BLaER1 treated with 17β-estradiol and CSF1 and Interleukin-3, amounts not matched to agents 10 nM and 100 nM (cell line): ENCODE data around the gene AFF3.

Experiments
- H3K27ac ChIP-seq, 11 experiments: shearing (Covaris generic); formaldehyde crosslinking; 2 replicates each; pipeline ENCODE4 v1.8.1; 2022
- H3K27me3 ChIP-seq, 11 experiments: shearing (Covaris generic); formaldehyde crosslinking; 2 replicates each; pipeline ENCODE4 v1.8.1; 2022
- H3K36me3 ChIP-seq, 11 experiments: shearing (Covaris generic); formaldehyde crosslinking; 2 replicates each; pipeline ENCODE4 v1.8.1; 2022
- H3K4me1 ChIP-seq, 10 experiments: shearing (Covaris generic); formaldehyde crosslinking; 2 replicates each; pipeline ENCODE4 v1.8.1; 2022
- H3K4me2 ChIP-seq, 11 experiments: shearing (Covaris generic); formaldehyde crosslinking; 2 replicates each; pipeline ENCODE4 v1.8.1; 2022
- H3K4me3 ChIP-seq, 10 experiments: shearing (Covaris generic); formaldehyde crosslinking; 2 replicates each; pipeline ENCODE4 v1.8.1; 2022
- H3K9ac ChIP-seq, 11 experiments: shearing (Covaris generic); formaldehyde crosslinking; 2 replicates each; pipeline ENCODE4 v1.8.1; 2022
- H3K9me3 ChIP-seq, 11 experiments: shearing (Covaris generic); formaldehyde crosslinking; replicated peaks in 1 of 11; 2 replicates each; pipeline ENCODE4 v1.8.1; 2022
- H4K20me1 ChIP-seq, 11 experiments: shearing (Covaris generic); formaldehyde crosslinking; 2 replicates each; pipeline ENCODE4 v1.8.1; 2022
- Cebpa-rat ChIP-seq, 11 experiments: shearing (Covaris generic); IDR thresholded peaks; 2 replicates each; pipeline ENCODE4 v1.8.1; 2022

Gene AFF3

GRCh38 chr2:99821039-99821438 lies 321.4 kb downstream of the AFF3 start:
- Histone ChIP-seq H4K20me1 (peaks cover 0 to 3% (median 0%) of the 10 kb centered on the region in 11 experiments; a peak in 1 of 22 replicates), H3K4me3 (no peak overlapping the region), H3K27me3 (no peaks in the 10 kb centered on the region), H3K27ac (no peak overlapping the region), H3K9me3 (no peaks in the 10 kb centered on the region), H3K4me1 (peaks cover 0 to 11% (median 5%) of the 10 kb centered on the region in 10 experiments; a peak in 11 of 20 replicates), H3K4me2 (no peak overlapping the region), H3K9ac (no peak overlapping the region), H3K36me3 (peaks cover 0 to 24% (median 5%) of the 10 kb centered on the region in 11 experiments; a peak in 10 of 22 replicates)
- no peak for TF ChIP-seq Cebpa-rat (IDR thresholded peaks at IDR 0.05)

DNA sequence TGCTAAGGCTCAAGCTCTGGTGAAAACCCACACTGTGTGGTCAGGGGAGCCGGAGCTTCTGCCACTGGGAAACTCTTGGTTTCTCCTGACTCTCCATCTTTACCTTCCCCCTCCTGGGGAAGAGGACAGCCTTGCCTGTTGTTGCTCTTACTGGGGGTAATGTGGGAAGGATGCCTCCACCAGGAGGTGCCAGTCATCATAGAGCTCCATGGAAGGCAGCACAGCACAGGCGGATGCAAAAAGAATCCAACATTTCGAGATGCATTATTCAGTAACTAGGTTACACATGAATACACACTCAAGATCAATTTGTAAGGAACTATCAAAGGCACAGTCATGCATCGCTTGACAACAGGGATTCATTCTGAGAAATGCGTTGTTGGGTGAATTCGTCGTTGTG lies 322.6 kb downstream of the AFF3 start:
- Histone ChIP-seq H3K27me3 (no peaks in the 10 kb centered on the region), H3K27ac (no peak overlapping the region), H3K36me3 (peaks cover 0 to 24% (median 0%) of the 10 kb centered on the region in 11 experiments; a peak in 8 of 22 replicates), H3K9ac (no peak overlapping the region), H3K4me1 (peaks cover 0 to 9% (median 4%) of the 10 kb centered on the region in 10 experiments; a peak in 4 of 20 replicates), H3K4me2 (no peak overlapping the region), H4K20me1 (peaks cover 0 to 3% (median 0%) of the 10 kb centered on the region in 11 experiments; a peak in 1 of 22 replicates), H3K9me3 (0 out of 22 replicates have a peak, but pooled peaks cover 0 to 4% (median 0%) of the 10 kb centered on the region in 11 experiments), H3K4me3 (no peak overlapping the region)
- TF ChIP-seq Cebpa-rat (IDR thresholded peaks at IDR 0.05), result no peak

DNA sequence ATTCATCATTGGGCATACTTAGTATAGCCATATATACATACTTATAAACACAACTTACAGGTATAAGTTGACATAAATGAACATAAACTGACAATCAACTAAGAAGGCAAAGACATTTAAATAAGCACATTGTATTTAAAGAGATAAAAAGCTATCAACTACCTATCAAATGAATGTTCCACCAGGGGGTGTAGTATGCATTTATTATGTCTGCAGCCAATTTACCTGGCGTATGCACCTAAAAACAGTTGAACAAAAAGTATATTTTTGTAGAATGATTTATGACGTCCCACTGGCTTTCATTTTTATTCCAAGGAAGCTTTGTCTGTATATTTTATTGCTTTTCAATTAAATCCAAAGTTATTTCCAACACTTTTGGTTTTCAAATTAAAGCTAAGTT lies 323.5 kb downstream of the AFF3 start:
- Histone ChIP-seq H3K4me2 (no peak overlapping the region), H3K4me1 (peaks cover 0 to 9% (median 4%) of the 10 kb centered on the region in 10 experiments; a peak in 4 of 20 replicates), H4K20me1 (peaks cover 0 to 3% (median 0%) of the 10 kb centered on the region in 11 experiments; a peak in 1 of 22 replicates), H3K9ac (no peak overlapping the region), H3K27ac (no peak overlapping the region), H3K4me3 (no peak overlapping the region), H3K27me3 (no peaks in the 10 kb centered on the region), H3K9me3 (0 out of 22 replicates have a peak, but pooled peaks cover 0 to 4% (median 0%) of the 10 kb centered on the region in 11 experiments), H3K36me3 (peaks cover 0 to 24% (median 0%) of the 10 kb centered on the region in 11 experiments; a peak in 6 of 22 replicates)
- no peak for TF ChIP-seq Cebpa-rat (IDR thresholded peaks at IDR 0.05)

DNA sequence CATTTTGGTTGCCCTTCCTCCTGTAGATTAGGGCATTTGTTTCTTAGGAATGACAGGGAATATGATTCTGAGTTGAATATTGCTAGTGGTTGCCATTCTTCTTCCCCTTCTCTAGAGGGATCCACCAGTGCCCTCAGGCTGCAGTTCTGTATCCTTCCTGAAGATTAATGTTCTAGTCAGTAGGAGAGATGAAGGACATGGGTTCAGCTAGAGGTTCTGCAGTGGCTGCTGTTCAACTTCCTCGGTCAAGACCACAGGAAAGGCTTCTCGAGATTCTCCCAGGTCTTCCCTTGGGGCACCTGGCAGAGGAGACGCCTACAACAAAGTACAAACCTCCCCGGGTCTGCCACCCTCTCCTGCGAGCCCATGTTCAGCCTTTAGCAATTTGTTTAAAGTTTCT lies 325.5 kb downstream of the AFF3 start:
- Histone ChIP-seq H3K9ac (no peak overlapping the region), H3K9me3 (0 out of 22 replicates have a peak, but pooled peaks cover 0 to 4% (median 0%) of the 10 kb centered on the region in 11 experiments), H3K27me3 (no peaks in the 10 kb centered on the region), H3K4me2 (peak overlapping the region in 1 of 11 experiments; percentile 14; a peak in 1 of 22 replicates), H3K36me3 (peaks cover 0 to 19% (median 0%) of the 10 kb centered on the region in 11 experiments; a peak in 6 of 22 replicates), H3K4me3 (no peak overlapping the region), H4K20me1 (peaks cover 0 to 3% (median 0%) of the 10 kb centered on the region in 11 experiments; a peak in 1 of 22 replicates), H3K27ac (no peak overlapping the region), H3K4me1 (peaks cover 0 to 24% (median 0%) of the 10 kb centered on the region in 10 experiments; a peak in 4 of 20 replicates)
- TF ChIP-seq Cebpa-rat (IDR thresholded peaks at IDR 0.05), result no peak

DNA sequence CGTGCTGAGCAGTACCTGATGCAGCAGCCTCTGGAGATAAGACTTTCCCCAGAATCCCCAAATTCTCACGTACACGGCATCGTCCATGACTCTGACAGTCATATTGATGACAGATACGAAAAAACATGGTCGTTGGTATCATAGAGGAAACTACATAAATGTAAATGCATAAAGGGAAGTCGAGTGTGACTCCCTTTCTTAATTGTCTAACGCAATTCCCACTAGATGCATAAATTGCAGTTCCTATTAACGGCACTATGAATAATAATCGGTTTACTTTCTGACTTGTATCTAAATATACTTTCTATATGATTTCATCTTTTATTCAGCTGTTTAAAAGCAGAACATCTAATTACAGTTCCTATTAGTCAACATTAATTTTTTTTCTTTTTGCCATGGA lies 330.0 kb downstream of the AFF3 start:
- Histone ChIP-seq H3K9ac (no peak overlapping the region), H3K27me3 (no peaks in the 10 kb centered on the region), H3K27ac (no peak overlapping the region), H3K4me3 (no peak overlapping the region), H4K20me1 (no peaks in the 10 kb centered on the region), H3K36me3 (peaks cover 0 to 19% (median 0%) of the 10 kb centered on the region in 11 experiments; a peak in 5 of 22 replicates), H3K9me3 (peaks cover 0 to 4% (median 0%) of the 10 kb centered on the region in 11 experiments; a peak in 2 of 22 replicates), H3K4me1 (peaks cover 0 to 24% (median 0%) of the 10 kb centered on the region in 10 experiments; a peak in 4 of 20 replicates), H3K4me2 (peak overlapping the region in 2 of 11 experiments; percentile 18 to 22; a peak in 3 of 22 replicates)
- no peak for TF ChIP-seq Cebpa-rat (IDR thresholded peaks at IDR 0.05)

DNA sequence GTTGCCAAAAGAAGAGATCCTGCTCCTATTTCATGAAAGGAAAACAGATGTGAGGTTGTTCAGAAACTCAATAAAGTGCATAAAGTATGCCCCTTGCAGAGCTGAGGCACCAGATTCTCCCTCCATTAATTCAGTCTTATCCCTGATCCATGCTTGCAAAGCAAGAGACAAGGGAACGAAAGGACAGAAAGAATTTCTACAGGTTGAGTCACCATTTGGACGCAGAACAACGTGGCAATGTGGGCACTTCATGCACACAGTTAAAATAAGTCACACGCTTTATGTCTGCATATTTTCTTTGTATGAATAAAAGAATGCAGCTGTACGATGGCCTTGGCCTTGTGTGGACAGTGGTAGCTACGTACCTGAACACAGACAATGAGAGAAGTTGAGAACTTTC lies 330.8 kb downstream of the AFF3 start:
- Histone ChIP-seq H3K36me3 (peaks cover 0 to 11% (median 0%) of the 10 kb centered on the region in 11 experiments; a peak in 6 of 22 replicates), H3K4me2 (no peak overlapping the region), H3K4me3 (no peak overlapping the region), H4K20me1 (no peaks in the 10 kb centered on the region), H3K9me3 (peaks cover 0 to 10% (median 0%) of the 10 kb centered on the region in 11 experiments; a peak in 2 of 22 replicates), H3K27me3 (no peaks in the 10 kb centered on the region), H3K27ac (no peak overlapping the region), H3K9ac (no peak overlapping the region), H3K4me1 (peaks cover 0 to 17% (median 0%) of the 10 kb centered on the region in 10 experiments; a peak in 4 of 20 replicates)
- no peak for TF ChIP-seq Cebpa-rat (IDR thresholded peaks at IDR 0.05)

GRCh38 chr2:99810225-99810624 lies 332.2 kb downstream of the AFF3 start:
- Histone ChIP-seq H3K4me1 (peaks cover 0 to 15% (median 6%) of the 10 kb centered on the region in 10 experiments; a peak in 9 of 20 replicates), H3K4me3 (no peak overlapping the region), H4K20me1 (no peaks in the 10 kb centered on the region), H3K9ac (no peak overlapping the region), H3K27ac (no peak overlapping the region), H3K36me3 (peaks cover 0 to 15% (median 0%) of the 10 kb centered on the region in 11 experiments; a peak in 3 of 22 replicates), H3K27me3 (no peaks in the 10 kb centered on the region), H3K4me2 (no peak overlapping the region), H3K9me3 (peaks cover 0 to 10% (median 0%) of the 10 kb centered on the region in 11 experiments; a peak in 2 of 22 replicates)
- TF ChIP-seq Cebpa-rat (IDR thresholded peaks at IDR 0.05), result no peak

- Histone ChIP-seq H3K4me3 (no peak overlapping the region), H3K27ac (no peak overlapping the region), H3K4me1 (peaks cover 0 to 15% (median 7%) of the 10 kb centered on the region in 10 experiments; a peak in 11 of 20 replicates), H4K20me1 (no peaks in the 10 kb centered on the region), H3K4me2 (no peak overlapping the region), H3K27me3 (no peaks in the 10 kb centered on the region), H3K36me3 (peaks cover 0 to 15% (median 0%) of the 10 kb centered on the region in 11 experiments; a peak in 3 of 22 replicates), H3K9ac (no peak overlapping the region), H3K9me3 (peaks cover 0 to 12% (median 3%) of the 10 kb centered on the region in 11 experiments; a peak in 7 of 22 replicates)
- no peak for TF ChIP-seq Cebpa-rat (IDR thresholded peaks at IDR 0.05)
Measured at GRCh38 chr2:99809259-99809900, 333.0 kb downstream of the AFF3 start.
